Non-pigmented ciliary epithelial cell (primary cell): ENCODE results near the gene OR52N5.

ENCODE experiments used
- DNase-seq: peaks from one replicate; pipeline ENCODE4 v3.0.0-alpha.2; 2010; ENCODE audit warnings: low read depth

OR52N5 gene

GRCh38 chr11:5783255-5783654 is at the start of gene OR52N5:
Gene OR52N5, minus strand, starts transcription at chr11:5783355. Its CDS starts 4,721 bp downstream, at chr11:5778634.
- no peak for DNase-seq

GRCh38 chr11:5831196-5831829 is 48.2 kb upstream of the OR52N5 start:
- DNase-seq, result no peak

GRCh38 chr11:5818245-5818886 is 35.2 kb upstream of the OR52N5 start:
- no peak for DNase-seq

- DNase-seq, result no peak
Measured at GRCh38 chr11:5815534-5815933, 32.4 kb upstream of the OR52N5 start.

- no peak for DNase-seq
Measured at GRCh38 chr11:5809905-5810795, 27.0 kb upstream of the OR52N5 start.

- DNase-seq, result no peak
Measured at GRCh38 chr11:5809122-5809519, 26.0 kb upstream of the OR52N5 start.

- peak; percentile 18 for DNase-seq
Measured at GRCh38 chr11:5808500-5809121, 25.5 kb upstream of the OR52N5 start, which contains the start of gene OR52N2. Gene OR52N2, plus strand, starts transcription at chr11:5808924. Its CDS starts 11,412 bp downstream, at chr11:5820336.

- DNase-seq, result no peak
Measured at GRCh38 chr11:5807580-5807979, 24.4 kb upstream of the OR52N5 start.

- DNase-seq, result no peak
Measured at GRCh38 chr11:5803982-5804381, 20.8 kb upstream of the OR52N5 start.

GRCh38 chr11:5796541-5796940 is 13.4 kb upstream of the OR52N5 start:
- DNase-seq, result no peak

GRCh38 chr11:5791165-5791564 is 8.0 kb upstream of the OR52N5 start, which contains the start of gene OR52N1:
Gene OR52N1, minus strand, starts transcription at chr11:5791265. Its CDS starts 2,449 bp downstream, at chr11:5788816.
- DNase-seq, result no peak

- no peak for DNase-seq
Measured at GRCh38 chr11:5767056-5767455, 16.1 kb downstream of the OR52N5 start.

- no peak for DNase-seq
Measured at GRCh38 chr11:5753943-5754342, 29.2 kb downstream of the OR52N5 start, which contains the start of gene OR52N4. Gene OR52N4, plus strand, starts transcription at chr11:5754243. Its CDS starts 498 bp downstream, at chr11:5754741.

- DNase-seq, result no peak
Measured at GRCh38 chr11:5749836-5750235, 33.3 kb downstream of the OR52N5 start.

GRCh38 chr11:5746614-5747013 is 36.5 kb downstream of the OR52N5 start:
- DNase-seq, result no peak

- DNase-seq, result no peak
Measured at GRCh38 chr11:5738431-5738830, 44.7 kb downstream of the OR52N5 start.

- no peak for DNase-seq
Measured at GRCh38 chr11:5737670-5738392, 45.3 kb downstream of the OR52N5 start.

- DNase-seq, result peak; percentile 28
Measured at GRCh38 chr11:5737091-5737490, 46.1 kb downstream of the OR52N5 start.

- DNase-seq, result no peak
Measured at GRCh38 chr11:5736396-5736795, 46.8 kb downstream of the OR52N5 start, which contains the start of gene OR56B1. Gene OR56B1, plus strand, starts transcription at chr11:5736448. Its CDS starts 69 bp downstream, at chr11:5736517.

GRCh38 chr11:5727691-5728090 is 55.5 kb downstream of the OR52N5 start:
- DNase-seq, result no peak

- DNase-seq, result no peak
Measured at GRCh38 chr11:5726351-5726750, 56.8 kb downstream of the OR52N5 start.
